Measurements from ENCODE around the gene RUNDC3A. TPM values are rescaled to one million over a fixed set of nuclear protein-coding genes. Genes with fewer than 3 reads are reported as not detected.

The RUNDC3A gene
- total RNA-seq, 1 experiment from 2014 or later = 5.2 TPM

DNA sequence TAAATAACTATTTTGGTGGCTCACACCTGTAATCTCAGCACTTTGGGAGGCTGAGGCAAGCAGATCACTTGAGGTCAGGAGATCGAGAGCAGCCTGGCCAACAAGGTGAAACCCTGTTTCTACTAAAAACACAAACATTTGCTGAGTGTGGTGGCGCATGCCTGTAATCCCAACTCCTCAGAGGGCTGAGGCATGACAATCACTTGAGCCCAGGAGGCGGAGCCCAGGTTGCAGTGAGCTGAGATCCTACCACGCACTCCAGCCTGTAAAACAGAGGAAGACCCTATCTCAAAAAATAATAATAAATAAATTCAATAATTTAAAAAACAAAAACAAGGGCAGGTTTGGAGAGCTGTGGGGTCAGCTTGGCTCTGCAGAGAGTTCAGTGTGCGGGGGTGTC is 34.8 kb upstream of the RUNDC3A start (continued):
- TF ChIP-seq, protein P1, sequence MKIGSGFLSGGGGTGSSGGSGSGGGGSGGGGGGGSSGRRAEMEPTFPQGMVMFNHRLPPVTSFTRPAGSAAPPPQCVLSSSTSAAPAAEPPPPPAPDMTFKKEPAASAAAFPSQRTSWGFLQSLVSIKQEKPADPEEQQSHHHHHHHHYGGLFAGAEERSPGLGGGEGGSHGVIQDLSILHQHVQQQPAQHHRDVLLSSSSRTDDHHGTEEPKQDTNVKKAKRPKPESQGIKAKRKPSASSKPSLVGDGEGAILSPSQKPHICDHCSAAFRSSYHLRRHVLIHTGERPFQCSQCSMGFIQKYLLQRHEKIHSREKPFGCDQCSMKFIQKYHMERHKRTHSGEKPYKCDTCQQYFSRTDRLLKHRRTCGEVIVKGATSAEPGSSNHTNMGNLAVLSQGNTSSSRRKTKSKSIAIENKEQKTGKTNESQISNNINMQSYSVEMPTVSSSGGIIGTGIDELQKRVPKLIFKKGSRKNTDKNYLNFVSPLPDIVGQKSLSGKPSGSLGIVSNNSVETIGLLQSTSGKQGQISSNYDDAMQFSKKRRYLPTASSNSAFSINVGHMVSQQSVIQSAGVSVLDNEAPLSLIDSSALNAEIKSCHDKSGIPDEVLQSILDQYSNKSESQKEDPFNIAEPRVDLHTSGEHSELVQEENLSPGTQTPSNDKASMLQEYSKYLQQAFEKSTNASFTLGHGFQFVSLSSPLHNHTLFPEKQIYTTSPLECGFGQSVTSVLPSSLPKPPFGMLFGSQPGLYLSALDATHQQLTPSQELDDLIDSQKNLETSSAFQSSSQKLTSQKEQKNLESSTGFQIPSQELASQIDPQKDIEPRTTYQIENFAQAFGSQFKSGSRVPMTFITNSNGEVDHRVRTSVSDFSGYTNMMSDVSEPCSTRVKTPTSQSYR (CRISPR knock-in tag; IDR thresholded peaks at IDR 0.05) = no peak
- TF ChIP-seq ZSCAN18 (CRISPR knock-in tag; IDR thresholded peaks at IDR 0.05) = no peak
- TF ChIP-seq ZBTB43 (CRISPR knock-in tag; IDR thresholded peaks at IDR 0.05) = no peak
- TF ChIP-seq, protein P2, sequence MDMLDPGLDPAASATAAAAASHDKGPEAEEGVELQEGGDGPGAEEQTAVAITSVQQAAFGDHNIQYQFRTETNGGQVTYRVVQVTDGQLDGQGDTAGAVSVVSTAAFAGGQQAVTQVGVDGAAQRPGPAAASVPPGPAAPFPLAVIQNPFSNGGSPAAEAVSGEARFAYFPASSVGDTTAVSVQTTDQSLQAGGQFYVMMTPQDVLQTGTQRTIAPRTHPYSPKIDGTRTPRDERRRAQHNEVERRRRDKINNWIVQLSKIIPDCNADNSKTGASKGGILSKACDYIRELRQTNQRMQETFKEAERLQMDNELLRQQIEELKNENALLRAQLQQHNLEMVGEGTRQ (CRISPR knock-in tag; IDR thresholded peaks at IDR 0.05) = no peak
- TF ChIP-seq GABPB1 (CRISPR knock-in tag; IDR thresholded peaks at IDR 0.05) = no peak
- TF ChIP-seq, protein P3, sequence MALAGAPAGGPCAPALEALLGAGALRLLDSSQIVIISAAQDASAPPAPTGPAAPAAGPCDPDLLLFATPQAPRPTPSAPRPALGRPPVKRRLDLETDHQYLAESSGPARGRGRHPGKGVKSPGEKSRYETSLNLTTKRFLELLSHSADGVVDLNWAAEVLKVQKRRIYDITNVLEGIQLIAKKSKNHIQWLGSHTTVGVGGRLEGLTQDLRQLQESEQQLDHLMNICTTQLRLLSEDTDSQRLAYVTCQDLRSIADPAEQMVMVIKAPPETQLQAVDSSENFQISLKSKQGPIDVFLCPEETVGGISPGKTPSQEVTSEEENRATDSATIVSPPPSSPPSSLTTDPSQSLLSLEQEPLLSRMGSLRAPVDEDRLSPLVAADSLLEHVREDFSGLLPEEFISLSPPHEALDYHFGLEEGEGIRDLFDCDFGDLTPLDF (CRISPR knock-in tag; IDR thresholded peaks at IDR 0.05) = no peak
- TF ChIP-seq EMX1 (CRISPR knock-in tag; IDR thresholded peaks at IDR 0.05) = no peak
- no peak for TF ChIP-seq NR2C2 (CRISPR knock-in tag; IDR thresholded peaks at IDR 0.05)

DNA sequence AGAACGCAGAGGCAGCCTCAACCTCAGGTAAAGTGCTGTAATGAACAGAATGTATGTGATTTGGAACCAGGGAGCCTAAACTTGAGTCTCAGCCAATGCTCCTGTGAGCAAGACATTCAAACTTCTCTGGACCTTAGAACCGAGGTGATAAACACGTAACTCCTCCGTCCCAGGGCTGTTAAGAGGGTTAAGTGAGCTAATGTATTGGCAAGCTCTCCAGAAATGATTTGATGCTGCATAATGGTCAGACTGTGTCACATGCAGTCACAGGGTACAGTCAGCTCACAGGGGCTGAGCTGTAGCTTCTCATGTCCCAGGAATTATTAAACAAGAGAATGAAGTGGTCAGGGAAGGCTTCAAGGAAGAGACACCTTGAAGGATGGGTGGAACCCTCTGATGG is 30.4 kb upstream of the RUNDC3A start:
- H3K4me3 Mint-ChIP-seq = no peak overlapping the region
- DNase-seq (ENCODE audit: low spot score) = no peak
- H3K27me3 Mint-ChIP-seq (ENCODE audit: low read depth) = no peaks in the 10 kb centered on the region; the same call in 1 of the 2 replicates
- no peak overlapping the region for H3K27ac Mint-ChIP-seq
- POLR2A ChIA-PET = interaction anchor here (0.5 kb wide), 1 partner anchor 32 kb away, joined by 3 read pairs; no protein-coding TSS in a partner anchor
- no peak for ATAC-seq
- H3K9me3 Mint-ChIP-seq = no peaks in the 10 kb centered on the region
- peaks cover 31% of the 10 kb centered on the region for H3K4me1 Mint-ChIP-seq
- CTCF ChIA-PET = no interaction called here
- H3K36me3 Mint-ChIP-seq = no peaks in the 10 kb centered on the region
- TF ChIP-seq GTF2I (CRISPR knock-in tag; conservative IDR thresholded peaks at IDR 0.05) (no peak), ESRRA (CRISPR knock-in tag; IDR thresholded peaks at IDR 0.05; ENCODE audit: borderline replicate concordance) (no peak), ZNF671 (CRISPR knock-in tag; IDR thresholded peaks at IDR 0.05) (no peak), NFATC4 (CRISPR knock-in tag; IDR thresholded peaks at IDR 0.05) (no peak), ATF3 (CRISPR knock-in tag; conservative IDR thresholded peaks at IDR 0.05) (no peak), ZNF396 (CRISPR knock-in tag; IDR thresholded peaks at IDR 0.05; ENCODE audit: borderline replicate concordance) (no peak), JUN (CRISPR knock-in tag; IDR thresholded peaks at IDR 0.05) (no peak), ATF1 (CRISPR knock-in tag; IDR thresholded peaks at IDR 0.05) (no peak), AR (CRISPR knock-in tag; IDR thresholded peaks at IDR 0.05) (no peak), HMGA2 (CRISPR knock-in tag; IDR thresholded peaks at IDR 0.05) (no peak)
- TF ChIP-seq, protein P4, sequence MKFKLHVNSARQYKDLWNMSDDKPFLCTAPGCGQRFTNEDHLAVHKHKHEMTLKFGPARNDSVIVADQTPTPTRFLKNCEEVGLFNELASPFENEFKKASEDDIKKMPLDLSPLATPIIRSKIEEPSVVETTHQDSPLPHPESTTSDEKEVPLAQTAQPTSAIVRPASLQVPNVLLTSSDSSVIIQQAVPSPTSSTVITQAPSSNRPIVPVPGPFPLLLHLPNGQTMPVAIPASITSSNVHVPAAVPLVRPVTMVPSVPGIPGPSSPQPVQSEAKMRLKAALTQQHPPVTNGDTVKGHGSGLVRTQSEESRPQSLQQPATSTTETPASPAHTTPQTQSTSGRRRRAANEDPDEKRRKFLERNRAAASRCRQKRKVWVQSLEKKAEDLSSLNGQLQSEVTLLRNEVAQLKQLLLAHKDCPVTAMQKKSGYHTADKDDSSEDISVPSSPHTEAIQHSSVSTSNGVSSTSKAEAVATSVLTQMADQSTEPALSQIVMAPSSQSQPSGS (CRISPR knock-in tag; IDR thresholded peaks at IDR 0.05; ENCODE audit: borderline replicate concordance, low read depth) = no peak
- TF ChIP-seq, protein P5, sequence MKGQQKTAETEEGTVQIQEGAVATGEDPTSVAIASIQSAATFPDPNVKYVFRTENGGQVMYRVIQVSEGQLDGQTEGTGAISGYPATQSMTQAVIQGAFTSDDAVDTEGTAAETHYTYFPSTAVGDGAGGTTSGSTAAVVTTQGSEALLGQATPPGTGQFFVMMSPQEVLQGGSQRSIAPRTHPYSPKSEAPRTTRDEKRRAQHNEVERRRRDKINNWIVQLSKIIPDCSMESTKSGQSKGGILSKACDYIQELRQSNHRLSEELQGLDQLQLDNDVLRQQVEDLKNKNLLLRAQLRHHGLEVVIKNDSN (CRISPR knock-in tag; IDR thresholded peaks at IDR 0.05) = no peak
- TF ChIP-seq, protein P6, sequence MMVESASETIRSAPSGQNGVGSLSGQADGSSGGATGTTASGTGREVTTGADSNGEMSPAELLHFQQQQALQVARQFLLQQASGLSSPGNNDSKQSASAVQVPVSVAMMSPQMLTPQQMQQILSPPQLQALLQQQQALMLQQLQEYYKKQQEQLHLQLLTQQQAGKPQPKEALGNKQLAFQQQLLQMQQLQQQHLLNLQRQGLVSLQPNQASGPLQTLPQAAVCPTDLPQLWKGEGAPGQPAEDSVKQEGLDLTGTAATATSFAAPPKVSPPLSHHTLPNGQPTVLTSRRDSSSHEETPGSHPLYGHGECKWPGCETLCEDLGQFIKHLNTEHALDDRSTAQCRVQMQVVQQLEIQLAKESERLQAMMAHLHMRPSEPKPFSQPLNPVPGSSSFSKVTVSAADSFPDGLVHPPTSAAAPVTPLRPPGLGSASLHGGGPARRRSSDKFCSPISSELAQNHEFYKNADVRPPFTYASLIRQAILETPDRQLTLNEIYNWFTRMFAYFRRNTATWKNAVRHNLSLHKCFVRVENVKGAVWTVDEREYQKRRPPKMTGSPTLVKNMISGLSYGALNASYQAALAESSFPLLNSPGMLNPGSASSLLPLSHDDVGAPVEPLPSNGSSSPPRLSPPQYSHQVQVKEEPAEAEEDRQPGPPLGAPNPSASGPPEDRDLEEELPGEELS (CRISPR knock-in tag; IDR thresholded peaks at IDR 0.05) = no peak

Data from WTC11 (cell line).